HG02870 (cell line): ENCODE results near the gene TMEM87A.
"Not testable (repeated sequence)": the region's sequence is repeated elsewhere in the genome, so short reads cannot be mapped to it uniquely, and the experiment has no call there.

Source experiments
- ATAC-seq: cut with Tn5 transposase; IDR thresholded peaks from one replicate; pipeline ENCODE4 v1.9.1; 2021; ENCODE audit warnings: mild to moderate bottlenecking, moderate library complexity; ENCODE audit not compliant: unreplicated experiment

Gene TMEM87A

GRCh38 chr15:42272939-42273899, at the start of gene TMEM87A, which contains the start of gene GANC:
Gene TMEM87A (minus strand): TSS chr15:42273433. CDS start chr15:42273398, 35 bp downstream.
Gene GANC (plus strand): TSS chr15:42273201. CDS start chr15:42274482, 1,281 bp downstream.
- ATAC-seq = peak; percentile 92

GRCh38 chr15:42319206-42319605, 46.0 kb upstream of the TMEM87A start:
- ATAC-seq = no peak

GRCh38 chr15:42316282-42316805, 43.1 kb upstream of the TMEM87A start:
- not testable (repeated sequence) for ATAC-seq

- ATAC-seq = no peak
These were observed 42.3 kb upstream of the TMEM87A start for GRCh38 chr15:42315521-42315920.

- no peak for ATAC-seq
These were observed 41.6 kb upstream of the TMEM87A start for GRCh38 chr15:42314818-42315217.

- ATAC-seq = no peak
These were observed 40.2 kb upstream of the TMEM87A start for GRCh38 chr15:42313463-42313862.

- ATAC-seq = no peak
These were observed 33.4 kb upstream of the TMEM87A start for GRCh38 chr15:42306681-42307080.

- ATAC-seq = not testable (repeated sequence)
These were observed 27.8 kb upstream of the TMEM87A start for GRCh38 chr15:42301004-42301403.

- ATAC-seq = no peak
These were observed 15.9 kb upstream of the TMEM87A start for GRCh38 chr15:42289166-42289565.

- no peak for ATAC-seq
These were observed 14.7 kb upstream of the TMEM87A start for GRCh38 chr15:42287931-42288330.

GRCh38 chr15:42286445-42287029, 13.3 kb upstream of the TMEM87A start:
- no peak for ATAC-seq

- no peak for ATAC-seq
These were observed 11.8 kb upstream of the TMEM87A start for GRCh38 chr15:42285034-42285433.

- ATAC-seq = no peak
These were observed 11.3 kb upstream of the TMEM87A start for GRCh38 chr15:42284551-42284950.

GRCh38 chr15:42283671-42284070, 10.4 kb upstream of the TMEM87A start:
- no peak for ATAC-seq

- no peak for ATAC-seq
These were observed 9.7 kb upstream of the TMEM87A start for GRCh38 chr15:42282926-42283325.

- ATAC-seq = no peak
These were observed 9.1 kb upstream of the TMEM87A start for GRCh38 chr15:42282344-42282743.

GRCh38 chr15:42279234-42279723, 6.0 kb upstream of the TMEM87A start:
- no peak for ATAC-seq

GRCh38 chr15:42276762-42277161, 3.5 kb upstream of the TMEM87A start:
- ATAC-seq = no peak

- ATAC-seq = no peak
These were observed 2.7 kb upstream of the TMEM87A start for GRCh38 chr15:42275780-42276391.

GRCh38 chr15:42274702-42274989, 1.4 kb upstream of the TMEM87A start:
- no peak for ATAC-seq
